Epithelial cell of proximal tubule (primary cell): ENCODE data around the gene CARMIL1. TPM values are rescaled to one million over a fixed set of nuclear protein-coding genes. Genes with fewer than 3 reads are reported as not detected.

ENCODE experiments used
- DNase-seq: peaks from one replicate; pipeline ENCODE4 v3.0.0-alpha.2; 2011; ENCODE audit warnings: low read depth
- H3K4me3 ChIP-seq: 2 replicates; pipeline ENCODE4 v1.5.1; 2011; ENCODE audit warnings: low read depth, mild to moderate bottlenecking, low read length
- total RNA-seq: library from RNA; depleted of rRNA; stranded (reverse); fragments of >200 nt; gene quantifications from 2 replicates; pipeline ENCODE4 v1.2.3, GENCODE V29; 2015
- TF ChIP-seq, protein P1 (sequence below): conservative IDR thresholded peaks from 2 replicates; pipeline ENCODE4 v1.5.1; 2012; ENCODE audit warnings: low read depth, mild to moderate bottlenecking, low read length

The CARMIL1 gene
- total RNA-seq, 1 donor from 2014 or later, result 27.7 TPM

DNA sequence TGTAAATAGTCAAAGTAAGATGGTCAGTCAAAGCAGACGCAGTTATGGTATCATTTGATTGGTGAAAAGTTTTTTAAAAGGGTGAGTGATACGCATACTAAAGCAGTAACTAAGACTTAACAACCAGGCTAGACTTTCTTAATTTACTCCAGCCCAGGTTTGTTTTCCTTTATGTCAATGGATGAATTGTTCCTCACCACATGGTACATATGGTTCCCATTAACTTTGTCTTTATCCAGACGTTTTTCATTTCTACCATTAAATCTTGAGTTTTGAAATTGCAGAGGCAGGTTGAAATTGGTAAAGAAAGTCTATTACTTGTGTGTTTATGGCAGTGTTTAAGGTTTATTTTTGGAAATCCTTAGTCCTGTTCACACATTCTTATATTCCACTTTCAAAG is 274.3 kb downstream of the CARMIL1 start:
- DNase-seq, result no peak
- TF ChIP-seq, protein P1, sequence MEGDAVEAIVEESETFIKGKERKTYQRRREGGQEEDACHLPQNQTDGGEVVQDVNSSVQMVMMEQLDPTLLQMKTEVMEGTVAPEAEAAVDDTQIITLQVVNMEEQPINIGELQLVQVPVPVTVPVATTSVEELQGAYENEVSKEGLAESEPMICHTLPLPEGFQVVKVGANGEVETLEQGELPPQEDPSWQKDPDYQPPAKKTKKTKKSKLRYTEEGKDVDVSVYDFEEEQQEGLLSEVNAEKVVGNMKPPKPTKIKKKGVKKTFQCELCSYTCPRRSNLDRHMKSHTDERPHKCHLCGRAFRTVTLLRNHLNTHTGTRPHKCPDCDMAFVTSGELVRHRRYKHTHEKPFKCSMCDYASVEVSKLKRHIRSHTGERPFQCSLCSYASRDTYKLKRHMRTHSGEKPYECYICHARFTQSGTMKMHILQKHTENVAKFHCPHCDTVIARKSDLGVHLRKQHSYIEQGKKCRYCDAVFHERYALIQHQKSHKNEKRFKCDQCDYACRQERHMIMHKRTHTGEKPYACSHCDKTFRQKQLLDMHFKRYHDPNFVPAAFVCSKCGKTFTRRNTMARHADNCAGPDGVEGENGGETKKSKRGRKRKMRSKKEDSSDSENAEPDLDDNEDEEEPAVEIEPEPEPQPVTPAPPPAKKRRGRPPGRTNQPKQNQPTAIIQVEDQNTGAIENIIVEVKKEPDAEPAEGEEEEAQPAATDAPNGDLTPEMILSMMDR, result no peak
- H3K4me3 ChIP-seq, result no peak overlapping the region

DNA sequence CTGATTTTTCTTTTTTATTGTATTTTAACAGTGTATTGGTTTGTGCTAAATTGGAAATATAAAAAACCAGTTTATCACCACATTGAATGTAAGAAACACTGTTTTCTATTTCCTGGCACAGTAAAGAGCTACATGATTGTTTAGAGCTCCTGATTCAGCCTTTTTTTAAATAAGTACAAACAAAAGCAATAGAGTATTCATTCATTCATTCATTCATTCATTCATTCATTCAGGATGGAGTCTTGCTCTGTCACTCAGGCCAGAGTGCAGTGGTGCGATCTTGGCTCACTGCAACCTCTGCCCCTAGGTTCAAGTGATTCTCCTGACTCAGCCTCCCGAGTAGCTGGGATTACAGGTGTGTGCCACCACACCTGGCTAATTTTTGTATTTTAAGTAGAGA is 276.0 kb downstream of the CARMIL1 start:
- no peak for DNase-seq
- TF ChIP-seq, protein P1, result no peak
- H3K4me3 ChIP-seq, result no peak overlapping the region

DNA sequence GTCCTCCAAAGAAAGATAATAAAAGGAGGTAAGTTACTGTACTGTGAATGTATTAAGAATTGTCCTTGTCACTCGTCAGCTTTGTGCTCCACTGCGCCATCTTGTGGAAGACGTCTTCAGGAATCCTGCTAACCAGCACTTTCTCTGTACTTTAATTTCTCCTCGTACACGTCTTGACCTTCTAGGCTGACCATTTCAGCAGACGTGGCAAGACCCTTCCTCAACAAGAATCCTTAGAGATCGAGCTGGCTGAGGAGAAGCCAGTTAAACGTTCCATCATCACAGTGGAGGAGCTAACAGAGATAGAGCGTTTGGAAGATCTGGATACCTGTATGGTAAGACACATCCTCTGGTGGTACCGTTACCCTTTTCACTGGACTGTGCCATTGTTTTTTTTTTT is 277.3 kb downstream of the CARMIL1 start:
- peak; percentile 19 for DNase-seq
- TF ChIP-seq, protein P1, result peak; percentile 93

DNA sequence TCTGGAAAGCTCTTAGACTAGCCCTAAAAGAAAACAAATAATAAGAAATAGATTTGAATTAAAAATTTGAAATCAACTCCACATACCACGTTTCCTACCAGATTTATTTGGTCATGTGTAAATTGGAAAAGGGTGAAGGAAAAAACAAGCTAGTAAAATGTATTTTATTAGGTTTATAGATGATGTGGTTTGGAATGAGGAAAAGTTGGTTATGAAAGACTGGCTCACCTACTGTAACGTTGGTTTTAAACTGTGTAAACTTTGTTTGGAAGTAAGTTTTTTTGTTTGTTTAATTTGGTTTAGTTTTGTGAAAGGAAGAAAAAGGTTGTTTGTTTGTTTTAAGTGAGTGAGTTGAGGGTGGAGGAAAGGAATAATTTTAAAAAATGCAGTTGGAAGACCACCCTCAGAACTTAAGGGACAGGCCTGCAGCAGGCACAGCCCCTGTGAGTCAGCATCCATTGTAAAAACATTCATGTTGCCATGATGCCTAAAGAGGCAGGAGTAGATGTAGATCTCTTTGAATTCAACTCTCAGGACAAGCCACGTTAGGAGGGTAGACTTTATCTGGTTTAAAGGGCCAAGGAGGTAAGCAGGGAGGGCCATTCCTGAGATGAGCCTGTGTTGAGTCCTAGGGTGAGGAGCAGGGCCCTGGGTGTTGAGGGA is 279.1 kb downstream of the CARMIL1 start:
- DNase-seq, result no peak
- TF ChIP-seq, protein P1, result no peak
- no peak overlapping the region for H3K4me3 ChIP-seq

More for the DNA sequence above, 277.3 kb downstream of the CARMIL1 start:
- H3K4me3 ChIP-seq, result no peak overlapping the region

GRCh38 chr6:25560865-25561264 is 281.7 kb downstream of the CARMIL1 start:
- DNase-seq, result no peak
- TF ChIP-seq, protein P1, result no peak
- H3K4me3 ChIP-seq, result no peak overlapping the region

- no peak for DNase-seq
- TF ChIP-seq, protein P1, result no peak
- no peak overlapping the region for H3K4me3 ChIP-seq
Observed at GRCh38 chr6:25564943-25565342, 285.8 kb downstream of the CARMIL1 start.

DNA sequence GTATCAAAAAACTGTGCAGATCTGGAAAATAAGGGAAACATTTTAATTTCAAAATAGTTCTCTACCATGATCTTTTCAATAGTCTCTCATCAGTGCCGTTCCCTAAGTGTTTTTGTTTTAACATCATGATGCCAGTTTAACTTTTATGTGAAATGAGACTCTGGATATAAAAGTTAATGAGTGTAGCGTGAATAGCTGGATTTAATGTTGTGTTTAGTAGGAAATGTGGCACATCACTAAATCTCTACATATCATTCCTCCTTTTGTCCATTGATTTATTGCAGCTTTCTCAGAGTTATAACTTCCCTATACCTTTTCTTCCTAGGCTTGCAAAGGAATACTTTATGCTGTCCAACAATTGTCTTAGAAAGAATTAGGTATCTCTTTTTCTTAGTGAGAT is 291.4 kb downstream of the CARMIL1 start:
- no peak for DNase-seq
- TF ChIP-seq, protein P1, result no peak
- H3K4me3 ChIP-seq, result no peak overlapping the region
